ENCODE data around the gene PLPP7. TPM values are rescaled to one million over a fixed set of nuclear protein-coding genes. Genes with fewer than 3 reads are reported as not detected.

Gene PLPP7
- total and polyA plus RNA-seq, 3 donors from 2014 or later, result 8.6 to 29.9 (median 23.9) TPM

DNA sequence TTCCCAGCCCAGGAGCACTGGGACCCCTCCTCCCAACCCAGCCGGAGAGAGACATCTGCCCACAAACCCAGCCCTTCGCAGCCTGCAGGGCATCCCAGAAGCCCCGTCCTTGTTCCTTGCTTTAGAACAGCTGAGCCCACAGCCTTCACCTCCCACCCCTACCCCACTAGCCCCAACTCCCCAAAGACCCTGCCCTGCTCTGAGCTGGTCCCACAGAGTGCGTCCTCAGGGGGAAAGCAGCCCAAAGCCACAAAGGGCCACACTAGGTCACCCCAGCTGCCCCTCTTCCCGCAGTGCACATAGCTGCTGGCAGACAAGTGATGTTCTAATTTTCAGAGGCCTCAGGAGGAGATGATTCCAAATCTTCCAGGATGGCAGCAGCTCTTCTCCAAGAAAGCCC lies 8.8 kb downstream of the PLPP7 start:
- WGBS, 2 donors, result 83 to 85% methylated on average over 2 to 5 of the region's 5 CpGs
- no peak for DNase-seq
- Histone ChIP-seq H3K4me3 (no peak overlapping the region), H3K9me3 (no peaks in the 10 kb centered on the region), H3K27ac (no peak overlapping the region), H3K36me3 (ENCODE audit: low read depth, missing control alignments) (no peaks in the 10 kb centered on the region), H3K27me3 (no peaks in the 10 kb centered on the region), H3K4me1 (no peaks in the 10 kb centered on the region)
- TF ChIP-seq, protein P1, sequence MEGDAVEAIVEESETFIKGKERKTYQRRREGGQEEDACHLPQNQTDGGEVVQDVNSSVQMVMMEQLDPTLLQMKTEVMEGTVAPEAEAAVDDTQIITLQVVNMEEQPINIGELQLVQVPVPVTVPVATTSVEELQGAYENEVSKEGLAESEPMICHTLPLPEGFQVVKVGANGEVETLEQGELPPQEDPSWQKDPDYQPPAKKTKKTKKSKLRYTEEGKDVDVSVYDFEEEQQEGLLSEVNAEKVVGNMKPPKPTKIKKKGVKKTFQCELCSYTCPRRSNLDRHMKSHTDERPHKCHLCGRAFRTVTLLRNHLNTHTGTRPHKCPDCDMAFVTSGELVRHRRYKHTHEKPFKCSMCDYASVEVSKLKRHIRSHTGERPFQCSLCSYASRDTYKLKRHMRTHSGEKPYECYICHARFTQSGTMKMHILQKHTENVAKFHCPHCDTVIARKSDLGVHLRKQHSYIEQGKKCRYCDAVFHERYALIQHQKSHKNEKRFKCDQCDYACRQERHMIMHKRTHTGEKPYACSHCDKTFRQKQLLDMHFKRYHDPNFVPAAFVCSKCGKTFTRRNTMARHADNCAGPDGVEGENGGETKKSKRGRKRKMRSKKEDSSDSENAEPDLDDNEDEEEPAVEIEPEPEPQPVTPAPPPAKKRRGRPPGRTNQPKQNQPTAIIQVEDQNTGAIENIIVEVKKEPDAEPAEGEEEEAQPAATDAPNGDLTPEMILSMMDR (IDR thresholded peaks at IDR 0.05), result no peak
- TF ChIP-seq POLR2A (IDR thresholded peaks at IDR 0.05), result no peak
- intact Hi-C loops (cut with DNase I; ENCODE audit: low total_unique reads), result no loop called here

DNA sequence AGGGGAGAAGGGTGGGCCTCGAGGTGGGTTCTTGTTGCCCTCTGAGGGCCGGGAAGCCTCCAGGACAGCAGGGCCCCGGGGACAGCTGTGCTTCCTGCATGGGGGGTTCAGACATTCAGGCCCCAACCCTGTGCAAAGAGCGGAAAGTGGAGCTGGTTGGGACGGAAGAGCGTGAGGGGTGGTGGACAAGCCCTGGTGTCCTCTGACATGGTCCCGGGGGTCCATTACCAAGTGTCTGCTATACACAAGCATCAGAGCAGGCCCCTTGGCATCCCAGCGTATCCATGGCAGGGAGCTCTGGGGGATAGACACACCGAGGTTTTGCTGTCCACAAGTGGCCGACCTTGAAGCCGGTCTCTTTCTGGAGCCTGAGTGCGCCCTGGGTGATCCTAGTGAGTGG lies 9.3 kb downstream of the PLPP7 start:
- intact Hi-C loops (cut with DNase I; ENCODE audit: low total_unique reads), result no loop called here
- 87 to 88% methylated on average over 10 to 12 of the region's 12 CpGs for WGBS, 2 donors
- no peaks in the 10 kb centered on the region for H3K9me3 ChIP-seq

DNA sequence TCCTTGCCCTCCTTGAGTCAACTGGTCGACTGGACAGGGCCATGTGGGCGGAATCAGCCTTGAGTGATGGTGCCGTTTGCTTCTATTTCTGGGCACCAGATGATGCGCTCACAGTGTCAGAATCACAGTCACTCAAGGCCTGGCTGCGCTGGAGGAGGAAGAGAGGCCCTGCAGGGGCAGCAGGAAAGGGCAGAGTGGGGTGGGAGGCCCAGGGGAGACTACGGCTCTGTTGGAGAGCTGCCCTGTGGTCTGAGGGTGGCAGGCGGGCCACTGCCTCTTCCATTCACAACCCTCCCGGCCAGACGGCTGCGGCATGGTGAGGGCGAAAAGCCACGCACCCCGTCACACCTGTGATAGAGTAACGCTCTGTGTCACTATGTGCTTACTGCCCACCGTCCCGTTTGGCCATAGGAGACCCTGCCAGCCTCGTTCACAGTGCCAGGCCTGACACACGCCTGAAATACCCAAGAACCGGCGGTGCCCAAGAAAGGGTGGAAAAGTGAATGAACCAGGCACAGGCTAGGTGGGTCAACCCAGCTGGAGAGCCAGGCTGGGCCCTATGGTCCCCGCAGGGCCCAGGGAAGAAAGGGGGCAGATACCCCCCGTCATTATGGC lies 9.9 kb downstream of the PLPP7 start:
- no peaks in the 10 kb centered on the region for H3K36me3 ChIP-seq (ENCODE audit: low read depth, missing control alignments)
- WGBS, 2 donors, result 72 to 77% methylated on average over 22 of the region's 22 CpGs

More for the DNA sequence above, 9.3 kb downstream of the PLPP7 start:
- Histone ChIP-seq H3K27me3 (no peaks in the 10 kb centered on the region), H3K4me1 (no peaks in the 10 kb centered on the region), H3K4me3 (no peak overlapping the region), H3K27ac (no peak overlapping the region), H3K36me3 (ENCODE audit: low read depth, missing control alignments) (no peaks in the 10 kb centered on the region)
- TF ChIP-seq, protein P1 (IDR thresholded peaks at IDR 0.05), result no peak
- TF ChIP-seq POLR2A (IDR thresholded peaks at IDR 0.05), result no peak
- DNase-seq, result no peak

DNA sequence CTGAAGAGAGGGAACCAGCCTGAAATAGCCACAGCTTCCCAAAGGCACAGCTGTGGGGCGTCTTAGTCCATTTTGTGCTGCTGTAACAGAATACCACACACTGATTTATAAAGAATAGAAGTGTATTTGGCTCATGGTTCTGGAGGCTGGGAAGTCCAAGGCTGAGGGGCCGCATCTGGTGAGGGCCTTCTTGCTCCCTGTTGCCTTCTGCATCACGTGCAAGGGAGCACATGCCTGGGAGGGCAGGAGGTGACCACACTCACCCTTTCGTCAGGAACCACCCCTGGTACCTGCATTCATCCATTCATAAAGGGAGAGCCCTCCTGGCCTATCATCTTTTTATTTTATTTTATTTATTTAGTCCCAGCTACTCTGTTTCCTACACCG lies 10.4 kb downstream of the PLPP7 start:
- WGBS, 2 donors, result 76 to 81% methylated on average over 4 to 5 of the region's 5 CpGs

More for the DNA sequence above, 9.9 kb downstream of the PLPP7 start:
- intact Hi-C loops (cut with DNase I; ENCODE audit: low total_unique reads), result no loop called here
- no peak overlapping the region for H3K27ac ChIP-seq
- H3K4me1 ChIP-seq, result no peaks in the 10 kb centered on the region
- TF ChIP-seq POLR2A (IDR thresholded peaks at IDR 0.05), result no peak
- TF ChIP-seq, protein P1 (IDR thresholded peaks at IDR 0.05), result no peak
- no peaks in the 10 kb centered on the region for H3K9me3 ChIP-seq
- no peaks in the 10 kb centered on the region for H3K27me3 ChIP-seq
- no peak overlapping the region for H3K4me3 ChIP-seq
- no peak for DNase-seq

More for the DNA sequence above, 10.4 kb downstream of the PLPP7 start:
- Histone ChIP-seq H3K4me3 (no peak overlapping the region), H3K4me1 (no peaks in the 10 kb centered on the region), H3K27ac (no peak overlapping the region), H3K36me3 (ENCODE audit: low read depth, missing control alignments) (no peaks in the 10 kb centered on the region), H3K27me3 (no peaks in the 10 kb centered on the region), H3K9me3 (no peaks in the 10 kb centered on the region)
- intact Hi-C loops (cut with DNase I; ENCODE audit: low total_unique reads), result no loop called here
- TF ChIP-seq, protein P1 (IDR thresholded peaks at IDR 0.05), result no peak
- no peak for TF ChIP-seq POLR2A (IDR thresholded peaks at IDR 0.05)
- no peak for DNase-seq
